K562 (cell line): ENCODE data around the gene MPL.

Experiments used
- CTCF ChIP-seq, 3 experiments: IDR thresholded peaks in 2 of 3; conservative IDR thresholded peaks in 1 of 3; 2 replicates each; pipeline ENCODE4 v1.5.1; 2011 to 2012; ENCODE audit warnings: low read length in 3 of 3, mild to moderate bottlenecking in 3 of 3, control low read depth in 2 of 3, improper control_type of control experiment in 1 of 3, inconsistent platforms in 1 of 3, low read depth in 1 of 3, mixed read lengths in 1 of 3, moderate library complexity in 1 of 3; ENCODE audit not compliant: insufficient read depth in 2 of 3
- SFPQ ChIP-seq: fragments of 200-400 bp; formaldehyde crosslinking; IDR thresholded peaks from 2 replicates; pipeline ENCODE4 v1.6.1; 2017; ENCODE audit warnings: mild to moderate bottlenecking, low read depth, low read length, moderate library complexity
- ZNF140 ChIP-seq: fragments of 250-450 bp; sonication (Bioruptor Pico); IDR thresholded peaks from 2 replicates; pipeline ENCODE4 v1.8.0; 2021; ENCODE audit warnings: moderate library complexity, mild to moderate bottlenecking, inconsistent platforms
- ZNF609 ChIP-seq: sonication (generic); formaldehyde crosslinking; IDR thresholded peaks from 2 replicates; pipeline ENCODE4 v1.8.1; 2023; ENCODE audit warnings: missing genetic modification reagents, mild to moderate bottlenecking, borderline replicate concordance
- ZZZ3 ChIP-seq: fragments of 450-650 bp; IDR thresholded peaks from 2 replicates; pipeline ENCODE4 v1.6.1; 2016; ENCODE audit warnings: antibody characterized with exemption, mild to moderate bottlenecking, moderate library complexity

- TF ChIP-seq ZZZ3 (no peak), ZNF140 (CRISPR knock-in tag) (no peak), CTCF (IDR thresholded peaks at IDR 0.05 in 2 of 3, conservative IDR thresholded peaks at IDR 0.05 in 1 of 3; ENCODE audit: insufficient read depth in 2 of 3, low read depth in 1 of 3, low read length in 3 of 3) (no peak), SFPQ (no peak), ZNF609 (no peak)
These were observed 15.1 kb upstream of the MPL start for GRCh38 chr1:43322506-43322905.
